ENCODE measurements around the gene GLIS1. TPM values are rescaled to one million over a fixed set of nuclear protein-coding genes. Genes with fewer than 3 reads are reported as not detected.

The GLIS1 gene
- total RNA-seq, 4 donors from 2014 or later, result 0.59 to 3.9 (median 0.75) TPM

DNA sequence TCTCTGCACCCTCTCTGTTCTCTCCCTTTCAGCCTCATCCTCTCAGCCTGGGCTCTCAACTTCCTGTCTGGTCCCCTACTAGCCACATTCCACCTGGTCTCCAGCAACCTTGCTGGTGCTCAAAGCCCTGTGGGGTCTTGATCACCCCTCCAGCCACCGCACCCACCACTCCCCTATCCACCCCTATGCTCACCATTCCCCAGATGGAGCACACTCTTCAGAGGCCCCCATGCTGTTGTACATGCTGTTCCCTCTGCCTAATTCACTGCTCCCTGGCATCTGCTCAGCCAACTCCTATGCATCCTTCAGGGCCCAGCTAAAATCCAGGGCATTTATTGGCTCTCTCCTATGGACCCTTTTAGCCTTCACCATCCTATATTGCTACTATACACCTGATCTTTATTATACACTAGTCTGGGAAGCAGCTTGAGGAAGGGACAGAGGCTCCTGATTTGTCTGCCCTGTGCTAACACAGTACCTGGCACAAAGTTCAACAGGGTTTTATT, 81.0 kb downstream of the GLIS1 start:
- H3K9me3 ChIP-seq, result no peaks in the 10 kb centered on the region
- peaks cover 0 to 5% (median 0%) of the 10 kb centered on the region in 4 donors for H3K4me1 ChIP-seq
- no peaks in the 10 kb centered on the region for H3K36me3 ChIP-seq
- no peak overlapping the region for H3K27ac ChIP-seq
- H3K27me3 ChIP-seq, result no peaks in the 10 kb centered on the region
- no peak for TF ChIP-seq CTCF (IDR thresholded peaks at IDR 0.05)
- no peak for TF ChIP-seq POLR2A (IDR thresholded peaks at IDR 0.05)
- no peak for TF ChIP-seq EP300 (IDR thresholded peaks at IDR 0.05)
- no peak for DNase-seq (ENCODE audit: low spot score in 2 of 2)
- WGBS, 2 donors, result 92 to 96% methylated on average over 1 of the region's 1 CpG
- H3K4me3 ChIP-seq, result no peak overlapping the region

DNA sequence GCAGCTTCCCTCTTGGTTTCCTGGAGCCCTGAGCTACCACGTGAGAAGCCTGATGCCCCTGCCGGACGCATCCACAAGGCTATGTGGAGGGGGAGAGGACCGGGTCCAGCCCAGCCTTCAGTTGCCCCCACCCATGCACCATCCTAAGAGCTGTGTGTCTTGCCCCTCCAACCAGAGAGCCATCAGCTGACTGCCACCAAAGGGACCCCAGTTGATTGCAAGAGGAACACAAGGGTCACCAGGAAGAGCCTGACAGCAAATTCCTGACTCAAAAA, 81.5 kb downstream of the GLIS1 start:
- no peak for TF ChIP-seq CTCF (IDR thresholded peaks at IDR 0.05)
- no peak for TF ChIP-seq EP300 (IDR thresholded peaks at IDR 0.05)
- TF ChIP-seq POLR2A (IDR thresholded peaks at IDR 0.05), result no peak
- H3K36me3 ChIP-seq, result no peaks in the 10 kb centered on the region
- no peaks in the 10 kb centered on the region for H3K9me3 ChIP-seq
- H3K27me3 ChIP-seq, result no peaks in the 10 kb centered on the region
- peaks cover 0 to 5% (median 0%) of the 10 kb centered on the region in 4 donors for H3K4me1 ChIP-seq
- DNase-seq (ENCODE audit: low spot score in 2 of 2), result no peak
- no peak overlapping the region for H3K27ac ChIP-seq
- H3K4me3 ChIP-seq, result no peak overlapping the region
- WGBS, 2 donors, result 27 to 53% methylated on average over 4 of the region's 4 CpGs

GRCh38 chr1:53656747-53657530, 82.0 kb downstream of the GLIS1 start:
- TF ChIP-seq EP300 (IDR thresholded peaks at IDR 0.05), result no peak
- no peak for TF ChIP-seq CTCF (IDR thresholded peaks at IDR 0.05)
- no peak for TF ChIP-seq POLR2A (IDR thresholded peaks at IDR 0.05)
- Histone ChIP-seq H3K9me3 (no peaks in the 10 kb centered on the region), H3K36me3 (no peaks in the 10 kb centered on the region), H3K4me1 (peaks cover 0 to 5% (median 0%) of the 10 kb centered on the region in 4 donors), H3K27me3 (no peaks in the 10 kb centered on the region), H3K4me3 (no peak overlapping the region), H3K27ac (no peak overlapping the region)
- DNase-seq (ENCODE audit: low spot score in 2 of 2), result no peak
- WGBS, 2 donors, result 78 to 79% methylated on average over 11 of the region's 11 CpGs

- no peaks in the 10 kb centered on the region for H3K36me3 ChIP-seq
- H3K27me3 ChIP-seq, result no peaks in the 10 kb centered on the region
- no peaks in the 10 kb centered on the region for H3K9me3 ChIP-seq
- WGBS, 2 donors, result 30 to 32% methylated on average over 10 of the region's 10 CpGs
- no peak overlapping the region for H3K27ac ChIP-seq
- TF ChIP-seq EP300 (IDR thresholded peaks at IDR 0.05) (no peak), POLR2A (IDR thresholded peaks at IDR 0.05) (no peak), CTCF (IDR thresholded peaks at IDR 0.05) (no peak)
- H3K4me1 ChIP-seq, result peaks cover 0 to 5% (median 0%) of the 10 kb centered on the region in 4 donors
- DNase-seq (ENCODE audit: low spot score in 2 of 2), result no peak
- no peak overlapping the region for H3K4me3 ChIP-seq
Measured at GRCh38 chr1:53655931-53656746, 82.8 kb downstream of the GLIS1 start.
